HepG2 (cell line): ENCODE results near the gene APC2. TPM values are rescaled to one million over a fixed set of nuclear protein-coding genes. Genes with fewer than 3 reads are reported as not detected.
A peak's percentile ranks its signal among the peaks of the same experiment; 100 is the strongest.

Experiments
- ATAD3A ChIP-seq: sonication (generic); formaldehyde crosslinking; IDR thresholded peaks from 2 replicates; pipeline ENCODE4 v1.4.0; 2020; ENCODE audit warnings: missing genetic modification reagents
- ATF3 ChIP-seq: sonication (generic); formaldehyde crosslinking; IDR thresholded peaks from 2 replicates; pipeline ENCODE4 v1.4.0; 2020; ENCODE audit warnings: missing genetic modification reagents
- ATRX ChIP-seq: sonication (generic); formaldehyde crosslinking; IDR thresholded peaks from 2 replicates; pipeline ENCODE4 v1.4.0; 2020; ENCODE audit warnings: missing genetic modification reagents, borderline replicate concordance
- DZIP1 ChIP-seq: sonication (generic); formaldehyde crosslinking; IDR thresholded peaks from 2 replicates; pipeline ENCODE4 v1.5.0; 2020; ENCODE audit warnings: mild to moderate bottlenecking, missing genetic modification reagents
- ELF4 ChIP-seq: sonication (generic); formaldehyde crosslinking; IDR thresholded peaks from 2 replicates; pipeline ENCODE4 v1.5.0; 2020; ENCODE audit warnings: missing genetic modification reagents, mild to moderate bottlenecking, moderate library complexity, borderline replicate concordance
- HNF4A ChIP-seq: sonication (generic); formaldehyde crosslinking; IDR thresholded peaks from 2 replicates; pipeline ENCODE4 v1.4.0; 2020; ENCODE audit warnings: missing genetic modification reagents
- IRF1 ChIP-seq: sonication (generic); formaldehyde crosslinking; IDR thresholded peaks from 2 replicates; pipeline ENCODE4 v1.4.0; 2020; ENCODE audit warnings: low read depth, mild to moderate bottlenecking, missing genetic modification reagents
- JDP2 ChIP-seq: sonication (generic); formaldehyde crosslinking; IDR thresholded peaks from 2 replicates; pipeline ENCODE4 v1.8.1; 2022; ENCODE audit warnings: missing genetic modification reagents, borderline replicate concordance
- NCOR1 ChIP-seq: fragments of 200-600 bp; sonication (generic); IDR thresholded peaks from 2 replicates; pipeline ENCODE4 v1.7.0; 2017; ENCODE audit warnings: antibody characterized with exemption, low read length, borderline replicate concordance
- ONECUT2 ChIP-seq: sonication (generic); formaldehyde crosslinking; IDR thresholded peaks from 2 replicates; pipeline ENCODE4 v1.4.0; 2020; ENCODE audit warnings: missing genetic modification reagents
- PCBP2 ChIP-seq: fragments of 200-400 bp; formaldehyde crosslinking; optimal IDR thresholded peaks from 2 replicates; pipeline ENCODE3; 2018; ENCODE audit warnings: low read length, low read depth; ENCODE audit not compliant: poor library complexity, severe bottlenecking
- SMYD3 ChIP-seq: sonication (generic); formaldehyde crosslinking; IDR thresholded peaks from 2 replicates; pipeline ENCODE4 v1.8.1; 2023; ENCODE audit warnings: mild to moderate bottlenecking, missing genetic modification reagents
- TCF12 ChIP-seq, 2 experiments: fragments of 450-650 bp in 1 of 2; sonication (generic) in 1 of 2; formaldehyde crosslinking in 1 of 2; IDR thresholded peaks; 2 replicates each; pipeline versions ENCODE4 v1.6.1 to v1.8.0; 2017 to 2022; ENCODE audit warnings: antibody characterized with exemption in 1 of 2, mild to moderate bottlenecking in 1 of 2, missing genetic modification reagents in 1 of 2, moderate library complexity in 1 of 2
- ZNF121 ChIP-seq: sonication (generic); formaldehyde crosslinking; IDR thresholded peaks from 2 replicates; pipeline ENCODE4 v1.5.0; 2020; ENCODE audit warnings: mild to moderate bottlenecking, missing genetic modification reagents
- ZNF138 ChIP-seq: sonication (generic); formaldehyde crosslinking; IDR thresholded peaks from 2 replicates; pipeline ENCODE4 v1.5.0; 2020; ENCODE audit warnings: mild to moderate bottlenecking, low read depth, missing genetic modification reagents
- ZNF143 ChIP-seq: sonication (generic); formaldehyde crosslinking; IDR thresholded peaks from 2 replicates; pipeline ENCODE4 v1.4.0; 2020; ENCODE audit warnings: missing genetic modification reagents
- ZNF205 ChIP-seq: IDR thresholded peaks from 2 replicates; pipeline ENCODE4 v1.6.1; 2018; ENCODE audit warnings: missing biosample characterization, missing genetic modification reagents
- ZNF367 ChIP-seq: sonication (generic); formaldehyde crosslinking; IDR thresholded peaks from 2 replicates; pipeline ENCODE4 v1.4.0; 2020; ENCODE audit warnings: missing genetic modification reagents, borderline replicate concordance
- ZNF589 ChIP-seq: sonication (generic); formaldehyde crosslinking; conservative IDR thresholded peaks from 2 replicates; pipeline ENCODE4 v1.8.0; 2022; ENCODE audit warnings: mild to moderate bottlenecking, moderate library complexity, missing genetic modification reagents
- ZNF878 ChIP-seq: sonication (generic); formaldehyde crosslinking; IDR thresholded peaks from 2 replicates; pipeline ENCODE4 v1.8.1; 2023; ENCODE audit warnings: mild to moderate bottlenecking, missing genetic modification reagents, moderate library complexity
- polyA plus RNA-seq, 8 experiments: library from polyadenylated mRNA; depleted of rRNA in 3 of 8; stranded (reverse) in 7 of 8; unstranded in 1 of 8; fragments of >200 nt; fragmentation: Illumina TruSeq in 4 of 8; extraction: Trizol in 4 of 8; gene quantifications; 2 replicates each; pipeline versions ENCODE4 v1.2.1 to v1.2.3, GENCODE V29; 2011 to 2016; ENCODE audit warnings: low read depth in 4 of 8, missing spikeins in 1 of 8, mixed read lengths in 1 of 8; ENCODE audit not compliant: insufficient read depth in 1 of 8
- total RNA-seq, 5 experiments: library from RNA; depleted of rRNA; stranded (reverse); fragments of >200 nt; fragmentation: Illumina TruSeq; extraction: Trizol; gene quantifications; 2 replicates each; pipeline ENCODE4 v1.2.3, GENCODE V29; 2016; ENCODE audit warnings: low read depth in 1 of 5
- TF ChIP-seq, protein P1 (sequence below): sonication (generic); formaldehyde crosslinking; IDR thresholded peaks from 2 replicates; pipeline ENCODE4 v1.5.1; 2020; ENCODE audit warnings: missing genetic modification reagents, mild to moderate bottlenecking, borderline replicate concordance
- TF ChIP-seq, protein P2 (sequence below): sonication (generic); formaldehyde crosslinking; IDR thresholded peaks from 2 replicates; pipeline ENCODE4 v1.8.1; 2022; ENCODE audit warnings: low read depth, mild to moderate bottlenecking, missing genetic modification reagents

Gene APC2
- total and polyA plus RNA-seq, 2 of the 13 experiments (the other 11 are each of a cell fraction or from before 2014, with no cell fraction given) = 0.08 to 0.22 TPM

GRCh38 chr19:1490311-1491113 is 40.6 kb downstream of the APC2 start, which contains the start of gene PCSK4 (continued):
- TF ChIP-seq ZNF878 (CRISPR knock-in tag) (0 out of 2 replicates have a peak, but pooled peaks have one; percentile 21), ZNF143 (CRISPR knock-in tag) (peak; percentile 90), SMYD3 (no peak), ATAD3A (CRISPR knock-in tag) (no peak), JDP2 (CRISPR knock-in tag) (no peak), ATRX (no peak), PCBP2 (no peak), IRF1 (no peak), ATF3 (no peak), ZNF121 (CRISPR knock-in tag) (no peak), DZIP1 (CRISPR knock-in tag) (no peak), NCOR1 (no peak), ZNF138 (CRISPR knock-in tag) (no peak), ELF4 (CRISPR knock-in tag) (no peak), ZNF589 (CRISPR knock-in tag) (no peak), TCF12 (IDR thresholded peaks at IDR 0.05) (no peak), TCF12 (CRISPR knock-in tag; IDR thresholded peaks at IDR 0.05) (no peak), HNF4A (no peak), ONECUT2 (CRISPR knock-in tag) (no peak), ZNF205 (CRISPR knock-in tag) (no peak), ZNF367 (CRISPR knock-in tag) (no peak)
- TF ChIP-seq, protein P1, sequence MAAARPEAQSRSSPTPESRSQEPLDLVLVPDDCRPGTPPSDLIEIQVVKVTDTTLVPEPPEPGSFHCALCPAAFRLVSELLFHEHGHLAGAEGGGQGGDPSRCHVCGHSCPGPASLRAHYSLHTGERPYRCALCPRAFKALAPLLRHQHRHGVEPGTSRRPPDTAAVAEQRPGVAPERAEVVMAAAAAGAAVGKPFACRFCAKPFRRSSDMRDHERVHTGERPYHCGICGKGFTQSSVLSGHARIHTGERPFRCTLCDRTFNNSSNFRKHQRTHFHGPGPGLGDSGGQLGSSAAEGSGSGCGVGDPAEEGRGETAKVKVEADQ = no peak
- TF ChIP-seq, protein P2, sequence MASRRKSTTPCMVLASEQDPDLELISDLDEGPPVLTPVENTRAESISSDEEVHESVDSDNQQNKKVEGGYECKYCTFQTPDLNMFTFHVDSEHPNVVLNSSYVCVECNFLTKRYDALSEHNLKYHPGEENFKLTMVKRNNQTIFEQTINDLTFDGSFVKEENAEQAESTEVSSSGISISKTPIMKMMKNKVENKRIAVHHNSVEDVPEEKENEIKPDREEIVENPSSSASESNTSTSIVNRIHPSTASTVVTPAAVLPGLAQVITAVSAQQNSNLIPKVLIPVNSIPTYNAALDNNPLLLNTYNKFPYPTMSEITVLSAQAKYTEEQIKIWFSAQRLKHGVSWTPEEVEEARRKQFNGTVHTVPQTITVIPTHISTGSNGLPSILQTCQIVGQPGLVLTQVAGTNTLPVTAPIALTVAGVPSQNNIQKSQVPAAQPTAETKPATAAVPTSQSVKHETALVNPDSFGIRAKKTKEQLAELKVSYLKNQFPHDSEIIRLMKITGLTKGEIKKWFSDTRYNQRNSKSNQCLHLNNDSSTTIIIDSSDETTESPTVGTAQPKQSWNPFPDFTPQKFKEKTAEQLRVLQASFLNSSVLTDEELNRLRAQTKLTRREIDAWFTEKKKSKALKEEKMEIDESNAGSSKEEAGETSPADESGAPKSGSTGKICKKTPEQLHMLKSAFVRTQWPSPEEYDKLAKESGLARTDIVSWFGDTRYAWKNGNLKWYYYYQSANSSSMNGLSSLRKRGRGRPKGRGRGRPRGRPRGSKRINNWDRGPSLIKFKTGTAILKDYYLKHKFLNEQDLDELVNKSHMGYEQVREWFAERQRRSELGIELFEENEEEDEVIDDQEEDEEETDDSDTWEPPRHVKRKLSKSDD = peak; percentile 58; the same call in 1 of the 2 replicates
